HG03066 (cell line): ENCODE measurements around the gene MAFG.

Experiments used
- ATAC-seq: cut with Tn5 transposase; IDR thresholded peaks from one replicate; pipeline ENCODE4 v1.9.1; 2021; ENCODE audit warnings: low read depth; ENCODE audit not compliant: unreplicated experiment

MAFG gene

DNA sequence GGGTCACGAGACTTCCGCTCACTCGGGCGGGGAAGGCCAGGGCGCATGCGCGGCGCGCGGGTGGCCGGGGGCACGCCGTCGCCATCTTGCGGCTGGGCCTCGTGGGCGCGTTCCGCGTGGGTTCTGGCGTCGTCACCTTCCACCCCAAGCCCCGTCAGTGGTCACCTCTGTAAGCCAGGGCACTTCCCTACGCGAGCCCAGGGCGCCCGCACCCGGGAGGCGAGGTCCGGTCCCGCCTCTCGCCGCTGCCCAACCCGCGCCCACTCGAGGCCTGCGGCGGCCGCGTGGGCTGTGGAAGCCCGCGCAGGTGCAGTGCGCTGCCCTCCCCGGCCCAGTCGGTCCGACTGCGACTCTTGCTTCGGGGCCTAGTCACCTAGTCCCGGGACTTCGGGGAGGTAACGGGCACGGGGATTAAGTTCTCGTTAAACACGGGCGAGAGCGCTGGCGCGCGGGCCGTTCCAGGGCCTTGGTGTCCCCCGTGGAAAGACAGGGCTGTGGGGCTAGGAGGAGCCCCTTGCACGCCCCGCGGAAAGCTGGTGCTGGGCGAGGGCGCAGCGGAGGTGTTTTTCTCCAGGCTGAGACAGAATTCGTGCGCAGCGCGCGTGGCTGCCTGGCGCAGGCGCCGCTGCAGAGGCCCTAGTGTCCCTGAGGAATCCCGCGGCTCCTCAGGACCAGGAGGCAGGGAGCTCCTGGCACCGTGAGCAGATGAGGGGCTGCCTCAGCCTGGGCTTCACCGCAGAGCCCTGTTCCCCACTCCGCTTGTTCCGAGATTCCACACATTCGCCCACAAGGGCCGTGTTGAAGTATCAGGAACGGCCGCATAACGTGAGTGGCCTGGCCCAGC lies 55.9 kb downstream of the MAFG start:
- peak; percentile 43 for ATAC-seq

DNA sequence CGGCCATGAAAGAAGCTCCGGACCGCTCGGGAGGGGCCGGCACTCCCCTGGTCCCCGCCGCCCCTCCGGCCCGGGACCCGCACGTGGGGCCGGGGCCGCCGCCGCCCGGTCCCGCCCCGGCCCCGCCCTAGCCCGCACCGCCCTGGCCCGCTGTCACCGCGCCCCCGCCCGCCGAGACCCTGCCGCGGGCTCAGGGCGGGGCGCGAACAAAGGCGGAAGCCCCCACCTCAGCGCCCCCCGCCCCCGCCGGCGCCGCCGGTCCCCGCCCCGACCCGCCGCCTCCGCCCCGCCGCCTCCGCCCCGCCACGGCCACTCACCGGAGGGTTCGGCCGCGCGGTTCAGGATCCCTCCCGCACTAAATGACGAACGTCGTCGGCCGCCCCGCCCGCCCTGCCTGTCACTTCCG lies 56.6 kb downstream of the MAFG start, which contains the start of gene ARHGDIA:
Gene ARHGDIA, minus strand, starts transcription at position 357 of the 406 bp plus-strand sequence. CDS start 1,407 bp downstream, outside the sequence.
- ATAC-seq = peak; percentile 19

DNA sequence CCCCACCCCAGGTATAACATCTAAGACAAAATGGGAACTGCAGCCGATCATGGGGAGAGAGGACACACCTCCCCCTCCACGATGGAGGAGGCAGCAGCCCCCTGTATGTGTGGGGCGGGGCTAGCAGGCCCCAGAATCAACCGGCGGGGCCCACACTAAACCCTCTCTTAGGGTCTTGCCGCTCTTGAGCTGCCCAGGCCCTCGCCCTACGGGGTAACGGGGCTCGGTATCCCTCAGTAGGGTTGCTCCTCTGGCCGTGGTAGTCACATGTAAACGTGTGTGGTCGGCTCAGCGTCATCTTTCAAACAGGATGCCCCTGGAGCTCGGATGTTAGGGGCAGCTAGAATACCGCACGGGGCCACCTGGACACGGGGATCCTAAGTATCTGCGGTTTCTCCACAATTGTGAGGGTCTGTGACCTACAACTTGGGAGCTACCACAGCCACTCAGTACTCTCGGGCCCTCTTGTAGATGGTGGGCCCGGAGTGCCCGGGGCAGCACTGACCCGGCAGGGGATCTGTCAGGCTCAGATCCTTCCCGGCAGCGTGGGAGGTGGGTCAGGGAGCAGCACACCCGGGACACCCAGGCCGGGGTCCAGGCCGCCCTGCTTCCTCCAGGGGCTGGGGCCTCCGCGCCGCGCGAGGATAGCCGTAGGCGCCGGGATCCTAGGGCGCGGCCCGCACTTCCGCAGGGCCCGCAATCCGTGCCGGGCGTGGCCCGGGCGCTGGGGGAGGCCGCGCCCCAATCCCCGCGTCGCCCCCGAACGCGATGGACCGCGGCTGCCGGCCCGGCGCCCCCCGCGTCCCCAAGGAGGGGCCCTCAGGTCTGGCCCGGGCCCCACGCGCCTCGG lies 57.2 kb downstream of the MAFG start:
- ATAC-seq = peak; percentile 10

DNA sequence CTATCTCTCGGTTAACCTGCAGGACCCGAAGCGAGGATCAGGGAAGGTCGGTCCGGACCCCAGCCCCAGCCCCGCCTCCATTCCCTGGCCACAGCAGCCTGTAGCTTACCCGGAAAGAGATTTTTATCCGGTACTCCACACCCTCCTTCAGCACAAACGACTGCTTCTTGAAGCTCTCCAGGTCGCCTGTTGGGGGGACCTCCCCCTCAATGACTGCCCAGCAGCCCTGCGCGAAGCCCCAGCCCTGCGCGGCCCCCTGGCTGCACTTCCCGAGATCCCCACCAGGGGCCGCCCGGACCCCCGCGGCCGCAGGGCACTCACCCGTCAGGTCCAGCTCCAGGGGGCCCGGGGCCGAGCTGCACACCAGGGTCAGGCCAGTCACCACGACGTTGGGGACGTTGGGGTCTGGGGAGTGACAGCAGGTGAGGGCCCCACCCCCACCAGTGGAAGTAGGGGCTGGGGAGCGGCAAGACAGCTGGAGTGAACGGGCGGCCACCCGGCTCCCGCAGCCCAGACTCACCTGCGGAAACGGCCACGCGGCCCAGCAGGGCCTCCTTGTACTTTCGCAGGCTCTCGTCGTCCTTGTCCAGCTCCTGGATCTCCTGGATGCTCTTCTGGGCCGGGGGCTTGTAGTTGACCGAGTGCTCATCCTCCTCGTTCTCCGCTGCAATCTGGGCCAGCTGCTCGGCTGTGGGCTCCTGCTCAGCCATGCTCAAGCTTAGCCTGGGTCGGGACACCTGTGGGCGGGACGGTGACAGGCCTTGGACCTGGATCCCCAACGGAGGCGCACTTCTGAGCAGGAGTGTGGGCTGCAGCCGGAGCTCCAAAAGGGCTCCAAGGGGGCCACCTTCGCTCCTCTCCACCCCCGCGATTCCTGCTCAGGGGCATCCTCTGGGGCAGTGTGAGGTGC lies 58.1 kb downstream of the MAFG start:
- no peak for ATAC-seq

DNA sequence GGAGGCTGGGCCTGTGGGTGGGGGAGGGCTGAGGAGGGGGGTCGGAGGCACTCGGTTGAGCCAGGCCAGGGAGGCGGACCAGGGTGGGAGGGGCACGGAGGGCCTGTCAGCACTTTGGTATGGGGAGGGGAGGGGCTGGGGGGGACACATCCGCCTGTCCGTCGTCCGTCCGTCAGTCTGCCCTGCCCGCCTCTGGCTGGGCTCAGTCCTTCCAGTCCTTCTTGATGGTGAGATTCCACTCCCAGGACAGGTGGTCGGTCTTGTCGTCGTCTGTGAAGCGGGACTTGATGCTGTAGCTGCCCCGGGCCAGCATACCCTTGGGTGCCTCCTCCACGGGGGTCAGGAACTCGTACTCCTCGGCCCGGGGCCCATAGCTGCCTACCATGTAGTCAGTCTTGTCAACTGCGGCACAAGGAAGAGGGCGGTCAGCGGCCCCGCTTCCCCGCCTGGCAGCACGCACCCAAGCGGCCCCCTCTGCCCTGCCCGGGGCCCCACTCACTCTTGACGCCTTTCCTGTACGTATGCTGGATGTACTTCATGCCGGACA lies 58.8 kb downstream of the MAFG start:
- no peak for ATAC-seq
